ENCODE measurements around the gene CHGA. TPM values are rescaled to one million over a fixed set of nuclear protein-coding genes. Genes with fewer than 3 reads are reported as not detected.

CHGA gene
- total RNA-seq, 1 experiment from 2014 or later = not detected

GRCh38 chr14:92916201-92916600, 6.7 kb upstream of the CHGA start:
- no TSS peak for BruUV-seq (replicated peaks)
- H3K36me3 ChIP-seq (ENCODE audit: control insufficient read depth, insufficient read depth, low read length) = no peaks in the 10 kb centered on the region
- ChIA-PET POLR2A (no interaction called here), CTCF (no interaction called here)
- DNase-seq (ENCODE audit: low read depth, low spot score) (no peak), ATAC-seq (no peak)
- in situ Hi-C loops (cut with HindIII; ENCODE audit: low pct_unique_long_range_greater_than_20kb, low sequenced_read_pairs) = no loop called here
- H3K27ac ChIP-seq (ENCODE audit: low read length) = no peak overlapping the region
- H3K4me1 ChIP-seq (ENCODE audit: control insufficient read depth, insufficient read depth, low read length) = no peaks in the 10 kb centered on the region
- H3K4me3 ChIP-seq (ENCODE audit: low read depth in 2 of 2, low read length in 2 of 2) = no peak overlapping the region
- TF ChIP-seq POLR2AphosphoS5 (IDR thresholded peaks at IDR 0.05; ENCODE audit: low read depth, low read length) = no peak
- no peak for TF ChIP-seq TCF7L2 (IDR thresholded peaks at IDR 0.05; ENCODE audit: low read depth, low read length)
- no peak for TF ChIP-seq REST (IDR thresholded peaks at IDR 0.05; ENCODE audit: insufficient read depth in 1 of 2, low read depth in 2 of 2, low read length in 1 of 2)
- no peak for TF ChIP-seq SIN3A (IDR thresholded peaks at IDR 0.05; ENCODE audit: borderline replicate concordance, insufficient read depth, low read depth, low read length)
- TF ChIP-seq CTCF (IDR thresholded peaks at IDR 0.05) = no peak
- H3K27me3 ChIP-seq (ENCODE audit: control insufficient read depth, insufficient read depth, low read length) = no peaks in the 10 kb centered on the region; the same call in 1 of the 2 replicates
- intact Hi-C loops (cut with micrococcal nuclease; ENCODE audit: unreplicated experiment) = no loop called here
- no peaks in the 10 kb centered on the region for H3K9me3 ChIP-seq (ENCODE audit: control insufficient read depth, insufficient read depth, low read depth, low read length)

GRCh38 chr14:92917041-92917940, 5.7 kb upstream of the CHGA start:
- Histone ChIP-seq H3K27ac (ENCODE audit: low read length) (no peak overlapping the region), H3K9me3 (ENCODE audit: control insufficient read depth, insufficient read depth, low read depth, low read length) (no peaks in the 10 kb centered on the region), H3K27me3 (ENCODE audit: control insufficient read depth, insufficient read depth, low read length) (no peaks in the 10 kb centered on the region; the same call in 1 of the 2 replicates), H3K36me3 (ENCODE audit: control insufficient read depth, insufficient read depth, low read length) (no peaks in the 10 kb centered on the region), H3K4me1 (ENCODE audit: control insufficient read depth, insufficient read depth, low read length) (no peaks in the 10 kb centered on the region), H3K4me3 (ENCODE audit: low read depth in 2 of 2, low read length in 2 of 2) (no peak overlapping the region)
- BruUV-seq (replicated peaks) = no TSS peak
- intact Hi-C loops (cut with micrococcal nuclease; ENCODE audit: unreplicated experiment) (no loop called here), in situ Hi-C loops (cut with HindIII; ENCODE audit: low pct_unique_long_range_greater_than_20kb, low sequenced_read_pairs) (no loop called here)
- DNase-seq (ENCODE audit: low read depth, low spot score) (no peak), ATAC-seq (no peak)
- TF ChIP-seq TCF7L2 (IDR thresholded peaks at IDR 0.05; ENCODE audit: low read depth, low read length) (no peak), CTCF (IDR thresholded peaks at IDR 0.05) (no peak), SIN3A (IDR thresholded peaks at IDR 0.05; ENCODE audit: borderline replicate concordance, insufficient read depth, low read depth, low read length) (no peak), REST (IDR thresholded peaks at IDR 0.05; ENCODE audit: insufficient read depth in 1 of 2, low read depth in 2 of 2, low read length in 1 of 2) (no peak), POLR2AphosphoS5 (IDR thresholded peaks at IDR 0.05; ENCODE audit: low read depth, low read length) (no peak)
- POLR2A ChIA-PET = no interaction called here
- CTCF ChIA-PET = no interaction called here

Measured in Panc1 (cell line).